Activated CD4-positive, alpha-beta T cell treated with anti-CD3 and anti-CD28 coated beads for 24 hours (primary cell): ENCODE data around the gene CNOT1.
"Not testable (repeated sequence)": the region's sequence is repeated elsewhere in the genome, so short reads cannot be mapped to it uniquely, and the experiment has no call there.

Experiments used
- DNase-seq, 2 donors: peaks; one replicate each; pipeline ENCODE4 v3.0.0-alpha.2; 2020; ENCODE audit warnings: low read depth in 2 of 2

The CNOT1 gene

GRCh38 chr16:58629733-58630640, at the start of gene CNOT1:
Gene CNOT1 (minus strand): TSS chr16:58629826. CDS start chr16:58599337, 30,489 bp downstream.
- DNase-seq: peak; percentile 94 to 95

GRCh38 chr16:58678716-58679115, 49.1 kb upstream of the CNOT1 start:
- no peak for DNase-seq

GRCh38 chr16:58678269-58678668, 48.6 kb upstream of the CNOT1 start:
- no peak for DNase-seq

- DNase-seq: no peak
Observed at GRCh38 chr16:58670946-58671583, 41.4 kb upstream of the CNOT1 start.

- DNase-seq: no peak
Observed at GRCh38 chr16:58670177-58670576, 40.6 kb upstream of the CNOT1 start.

- no peak for DNase-seq
Observed at GRCh38 chr16:58665200-58665599, 35.6 kb upstream of the CNOT1 start.

- no peak for DNase-seq
Observed at GRCh38 chr16:58661199-58661830, 31.7 kb upstream of the CNOT1 start.

- not testable (repeated sequence) for DNase-seq
Observed at GRCh38 chr16:58659911-58660310, 30.3 kb upstream of the CNOT1 start.

- no peak for DNase-seq
Observed at GRCh38 chr16:58658796-58659211, 29.2 kb upstream of the CNOT1 start.

GRCh38 chr16:58656899-58657298, 27.3 kb upstream of the CNOT1 start:
- no peak for DNase-seq

- DNase-seq: no peak
Observed at GRCh38 chr16:58655215-58655596, 25.6 kb upstream of the CNOT1 start.

- DNase-seq: no peak
Observed at GRCh38 chr16:58654560-58655214, 25.1 kb upstream of the CNOT1 start.

- DNase-seq: no peak
Observed at GRCh38 chr16:58652741-58653140, 23.1 kb upstream of the CNOT1 start.

GRCh38 chr16:58651965-58652348, 22.3 kb upstream of the CNOT1 start:
- no peak for DNase-seq

- no peak for DNase-seq
Observed at GRCh38 chr16:58649707-58650106, 20.1 kb upstream of the CNOT1 start.

- no peak for DNase-seq
Observed at GRCh38 chr16:58647107-58647506, 17.5 kb upstream of the CNOT1 start.

- no peak for DNase-seq
Observed at GRCh38 chr16:58644765-58645487, 15.3 kb upstream of the CNOT1 start.

- DNase-seq: no peak
Observed at GRCh38 chr16:58644108-58644507, 14.5 kb upstream of the CNOT1 start.

- DNase-seq: no peak
Observed at GRCh38 chr16:58640949-58641348, 11.3 kb upstream of the CNOT1 start.

- DNase-seq: no peak
Observed at GRCh38 chr16:58639836-58640235, 10.2 kb upstream of the CNOT1 start.

- DNase-seq: no peak
Observed at GRCh38 chr16:58639230-58639629, 9.6 kb upstream of the CNOT1 start.
